ENCODE measurements around the gene PSMA3.
A peak's percentile ranks its signal among the peaks of the same experiment; 100 is the strongest.

Gene PSMA3

GRCh38 chr14:58281969-58282368 is 37.3 kb downstream of the PSMA3 start:
- H3K27ac Mint-ChIP-seq: peak overlapping the region; percentile 90
- peak overlapping the region; percentile 67 for H3K4me3 Mint-ChIP-seq
- no peaks in the 10 kb centered on the region for H3K27me3 Mint-ChIP-seq (ENCODE audit: low read depth)
- H3K36me3 Mint-ChIP-seq (ENCODE audit: low read depth): peaks cover 74% of the 10 kb centered on the region
- H3K4me1 Mint-ChIP-seq (ENCODE audit: low read depth): peaks cover 43% of the 10 kb centered on the region
- no peak for DNase-seq (ENCODE audit: low spot score)
- no peaks in the 10 kb centered on the region for H3K9me3 Mint-ChIP-seq

GRCh38 chr14:58282925-58283593 is 38.4 kb downstream of the PSMA3 start:
- peaks cover 78% of the 10 kb centered on the region for H3K36me3 Mint-ChIP-seq (ENCODE audit: low read depth)

GRCh38 chr14:58283730-58284129 is 39.1 kb downstream of the PSMA3 start:
- no peak overlapping the region for H3K4me3 Mint-ChIP-seq
- no peak overlapping the region for H3K27ac Mint-ChIP-seq

More at GRCh38 chr14:58282925-58283593, 38.4 kb downstream of the PSMA3 start:
- Mint-ChIP-seq H3K27ac (peak overlapping the region; percentile 74), H3K4me1 (ENCODE audit: low read depth) (peaks cover 46% of the 10 kb centered on the region), H3K4me3 (no peak overlapping the region), H3K27me3 (ENCODE audit: low read depth) (no peaks in the 10 kb centered on the region), H3K9me3 (no peaks in the 10 kb centered on the region)
- no peak for DNase-seq (ENCODE audit: low spot score)

GRCh38 chr14:58285132-58285531 is 40.5 kb downstream of the PSMA3 start:
- Mint-ChIP-seq H3K27ac (peak overlapping the region; percentile 58), H3K4me3 (no peak overlapping the region), H3K36me3 (ENCODE audit: low read depth) (peaks cover 77% of the 10 kb centered on the region), H3K4me1 (ENCODE audit: low read depth) (peaks cover 54% of the 10 kb centered on the region), H3K9me3 (no peaks in the 10 kb centered on the region), H3K27me3 (ENCODE audit: low read depth) (no peaks in the 10 kb centered on the region)
- no peak for DNase-seq (ENCODE audit: low spot score)

More at GRCh38 chr14:58283730-58284129, 39.1 kb downstream of the PSMA3 start:
- Mint-ChIP-seq H3K36me3 (ENCODE audit: low read depth) (peaks cover 78% of the 10 kb centered on the region), H3K27me3 (ENCODE audit: low read depth) (no peaks in the 10 kb centered on the region), H3K9me3 (no peaks in the 10 kb centered on the region), H3K4me1 (ENCODE audit: low read depth) (peaks cover 48% of the 10 kb centered on the region)
- no peak for DNase-seq (ENCODE audit: low spot score)

- Mint-ChIP-seq H3K27me3 (ENCODE audit: low read depth) (no peaks in the 10 kb centered on the region), H3K36me3 (ENCODE audit: low read depth) (peaks cover 68% of the 10 kb centered on the region), H3K4me3 (no peak overlapping the region), H3K27ac (no peak overlapping the region), H3K9me3 (no peaks in the 10 kb centered on the region), H3K4me1 (ENCODE audit: low read depth) (peaks cover 43% of the 10 kb centered on the region)
- DNase-seq (ENCODE audit: low spot score): no peak
Measured at GRCh38 chr14:58287607-58288042, 43.0 kb downstream of the PSMA3 start.

GRCh38 chr14:58288106-58288792 is 43.6 kb downstream of the PSMA3 start:
- H3K4me3 Mint-ChIP-seq: no peak overlapping the region
- H3K27ac Mint-ChIP-seq: peak overlapping the region; percentile 18
- peaks cover 68% of the 10 kb centered on the region for H3K36me3 Mint-ChIP-seq (ENCODE audit: low read depth)
- no peaks in the 10 kb centered on the region for H3K27me3 Mint-ChIP-seq (ENCODE audit: low read depth)
- DNase-seq (ENCODE audit: low spot score): no peak
- H3K9me3 Mint-ChIP-seq: no peaks in the 10 kb centered on the region
- H3K4me1 Mint-ChIP-seq (ENCODE audit: low read depth): peaks cover 41% of the 10 kb centered on the region

GRCh38 chr14:58291646-58292045 is 47.0 kb downstream of the PSMA3 start:
- no peak overlapping the region for H3K27ac Mint-ChIP-seq
- H3K4me3 Mint-ChIP-seq: no peak overlapping the region
- no peak for DNase-seq (ENCODE audit: low spot score)
- H3K27me3 Mint-ChIP-seq (ENCODE audit: low read depth): no peaks in the 10 kb centered on the region
- peaks cover 33% of the 10 kb centered on the region for H3K4me1 Mint-ChIP-seq (ENCODE audit: low read depth)
- H3K9me3 Mint-ChIP-seq: no peaks in the 10 kb centered on the region
- H3K36me3 Mint-ChIP-seq (ENCODE audit: low read depth): peaks cover 68% of the 10 kb centered on the region

- Mint-ChIP-seq H3K27me3 (ENCODE audit: low read depth) (no peaks in the 10 kb centered on the region), H3K36me3 (ENCODE audit: low read depth) (peaks cover 71% of the 10 kb centered on the region), H3K9me3 (no peaks in the 10 kb centered on the region), H3K4me1 (ENCODE audit: low read depth) (peaks cover 34% of the 10 kb centered on the region), H3K27ac (no peak overlapping the region), H3K4me3 (no peak overlapping the region)
- DNase-seq (ENCODE audit: low spot score): no peak
Measured at GRCh38 chr14:58292187-58292586, 47.5 kb downstream of the PSMA3 start.

- Mint-ChIP-seq H3K27ac (no peak overlapping the region), H3K36me3 (ENCODE audit: low read depth) (peaks cover 52% of the 10 kb centered on the region), H3K27me3 (ENCODE audit: low read depth) (no peaks in the 10 kb centered on the region), H3K9me3 (no peaks in the 10 kb centered on the region), H3K4me1 (ENCODE audit: low read depth) (peaks cover 25% of the 10 kb centered on the region), H3K4me3 (peak overlapping the region; percentile 27)
- DNase-seq (ENCODE audit: low spot score): no peak
Measured at GRCh38 chr14:58294201-58294600, 49.6 kb downstream of the PSMA3 start.

- Mint-ChIP-seq H3K27me3 (ENCODE audit: low read depth) (no peaks in the 10 kb centered on the region), H3K4me1 (ENCODE audit: low read depth) (peaks cover 14% of the 10 kb centered on the region), H3K27ac (no peak overlapping the region), H3K36me3 (ENCODE audit: low read depth) (peaks cover 46% of the 10 kb centered on the region), H3K9me3 (no peaks in the 10 kb centered on the region), H3K4me3 (no peak overlapping the region)
- DNase-seq (ENCODE audit: low spot score): no peak
Measured at GRCh38 chr14:58296726-58297125, 52.1 kb downstream of the PSMA3 start.

GRCh38 chr14:58297412-58297761 is 52.7 kb downstream of the PSMA3 start:
- Mint-ChIP-seq H3K4me3 (no peak overlapping the region), H3K9me3 (no peaks in the 10 kb centered on the region), H3K27me3 (ENCODE audit: low read depth) (no peaks in the 10 kb centered on the region), H3K4me1 (ENCODE audit: low read depth) (peaks cover 13% of the 10 kb centered on the region), H3K27ac (no peak overlapping the region), H3K36me3 (ENCODE audit: low read depth) (peaks cover 51% of the 10 kb centered on the region)
- DNase-seq (ENCODE audit: low spot score): no peak

GRCh38 chr14:58297762-58298476 is 53.3 kb downstream of the PSMA3 start:
- peak; percentile 98 for DNase-seq (ENCODE audit: low spot score)
- H3K4me1 Mint-ChIP-seq (ENCODE audit: low read depth): peaks cover 10% of the 10 kb centered on the region
- no peaks in the 10 kb centered on the region for H3K9me3 Mint-ChIP-seq
- no peak overlapping the region for H3K4me3 Mint-ChIP-seq
- H3K27ac Mint-ChIP-seq: no peak overlapping the region
- H3K36me3 Mint-ChIP-seq (ENCODE audit: low read depth): peaks cover 48% of the 10 kb centered on the region
- H3K27me3 Mint-ChIP-seq (ENCODE audit: low read depth): no peaks in the 10 kb centered on the region

- H3K9me3 Mint-ChIP-seq: no peaks in the 10 kb centered on the region
- peaks cover 12% of the 10 kb centered on the region for H3K4me1 Mint-ChIP-seq (ENCODE audit: low read depth)
- no peak within 1 kb of the TSS for H3K27ac Mint-ChIP-seq
- H3K4me3 Mint-ChIP-seq: peak within 1 kb of the TSS; percentile 98
- no peaks in the 10 kb centered on the region for H3K27me3 Mint-ChIP-seq (ENCODE audit: low read depth)
- peaks cover 49% of the 10 kb centered on the region for H3K36me3 Mint-ChIP-seq (ENCODE audit: low read depth)
- DNase-seq (ENCODE audit: low spot score): peak; percentile 90
Measured at GRCh38 chr14:58298477-58299400, 54.1 kb downstream of the PSMA3 start, which contains the start of gene ARID4A. Gene ARID4A, plus strand, starts transcription at chr14:58298555. Its CDS starts 1,300 bp downstream, at chr14:58299855.
